D721Med (cell line): ENCODE data around the gene RNF41.

ENCODE experiments used
- DNase-seq: peaks from one replicate; pipeline ENCODE4 v3.0.0; 2011; ENCODE audit warnings: low spot score; ENCODE audit not compliant: insufficient read length
- FAIRE-seq: peaks from 2 replicates; lab custom pipeline; 2011; peaks lifted over from hg19 to GRCh38; lab: Jason Lieb, UNC
- TF ChIP-seq, protein P1 (sequence below): IDR thresholded peaks from 2 replicates; pipeline ENCODE4 v1.5.1; 2012; ENCODE audit warnings: mild to moderate bottlenecking, control low read depth; ENCODE audit not compliant: insufficient read depth; ENCODE audit errors: missing control alignments

The RNF41 gene

DNA sequence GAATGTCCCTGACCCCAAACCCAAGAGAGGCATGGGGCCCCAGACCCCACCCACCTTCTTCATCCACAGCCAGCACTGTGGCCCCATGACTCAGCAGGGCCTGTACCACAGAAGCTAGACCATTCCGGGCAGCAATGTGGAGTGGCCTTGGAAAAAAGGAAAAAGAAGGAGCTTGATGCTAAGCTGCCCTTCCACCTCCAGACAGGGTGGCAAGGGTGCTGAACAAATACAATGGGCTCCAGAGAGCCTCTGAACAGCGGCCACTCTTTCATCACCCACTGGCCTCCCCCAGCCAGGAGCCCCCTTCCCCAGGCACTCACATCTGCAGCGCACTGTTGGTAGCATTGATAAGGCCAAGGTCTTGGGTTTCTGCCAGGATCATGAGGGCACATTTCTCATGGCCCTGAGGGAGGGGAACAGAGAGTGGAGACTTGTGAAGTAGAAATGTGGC is 22.0 kb upstream of the RNF41 start:
- DNase-seq: no peak
- TF ChIP-seq, protein P1, sequence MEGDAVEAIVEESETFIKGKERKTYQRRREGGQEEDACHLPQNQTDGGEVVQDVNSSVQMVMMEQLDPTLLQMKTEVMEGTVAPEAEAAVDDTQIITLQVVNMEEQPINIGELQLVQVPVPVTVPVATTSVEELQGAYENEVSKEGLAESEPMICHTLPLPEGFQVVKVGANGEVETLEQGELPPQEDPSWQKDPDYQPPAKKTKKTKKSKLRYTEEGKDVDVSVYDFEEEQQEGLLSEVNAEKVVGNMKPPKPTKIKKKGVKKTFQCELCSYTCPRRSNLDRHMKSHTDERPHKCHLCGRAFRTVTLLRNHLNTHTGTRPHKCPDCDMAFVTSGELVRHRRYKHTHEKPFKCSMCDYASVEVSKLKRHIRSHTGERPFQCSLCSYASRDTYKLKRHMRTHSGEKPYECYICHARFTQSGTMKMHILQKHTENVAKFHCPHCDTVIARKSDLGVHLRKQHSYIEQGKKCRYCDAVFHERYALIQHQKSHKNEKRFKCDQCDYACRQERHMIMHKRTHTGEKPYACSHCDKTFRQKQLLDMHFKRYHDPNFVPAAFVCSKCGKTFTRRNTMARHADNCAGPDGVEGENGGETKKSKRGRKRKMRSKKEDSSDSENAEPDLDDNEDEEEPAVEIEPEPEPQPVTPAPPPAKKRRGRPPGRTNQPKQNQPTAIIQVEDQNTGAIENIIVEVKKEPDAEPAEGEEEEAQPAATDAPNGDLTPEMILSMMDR: no peak
- no peak for FAIRE-seq

DNA sequence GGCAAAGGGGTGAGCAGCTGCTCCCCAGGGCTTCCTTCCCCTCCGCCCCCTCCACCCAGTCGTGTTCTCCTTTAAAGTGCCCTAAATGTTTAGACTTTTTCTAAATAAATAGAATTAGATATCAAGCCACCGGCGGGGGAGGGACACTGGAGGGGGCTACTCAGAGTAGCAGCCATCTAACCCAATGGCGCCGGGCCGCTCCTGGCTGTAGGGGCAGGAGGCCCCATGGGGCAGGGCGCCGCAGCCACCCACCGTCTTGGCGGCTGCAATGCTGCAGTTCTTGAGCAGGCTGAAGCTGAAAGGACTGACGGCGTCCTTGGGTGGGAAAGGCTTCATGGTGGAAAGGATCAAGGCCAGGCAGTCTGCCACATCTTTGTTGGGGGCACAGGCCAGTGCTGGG is 21.3 kb upstream of the RNF41 start:
- TF ChIP-seq, protein P1: no peak
- FAIRE-seq (no peak), DNase-seq (no peak)

DNA sequence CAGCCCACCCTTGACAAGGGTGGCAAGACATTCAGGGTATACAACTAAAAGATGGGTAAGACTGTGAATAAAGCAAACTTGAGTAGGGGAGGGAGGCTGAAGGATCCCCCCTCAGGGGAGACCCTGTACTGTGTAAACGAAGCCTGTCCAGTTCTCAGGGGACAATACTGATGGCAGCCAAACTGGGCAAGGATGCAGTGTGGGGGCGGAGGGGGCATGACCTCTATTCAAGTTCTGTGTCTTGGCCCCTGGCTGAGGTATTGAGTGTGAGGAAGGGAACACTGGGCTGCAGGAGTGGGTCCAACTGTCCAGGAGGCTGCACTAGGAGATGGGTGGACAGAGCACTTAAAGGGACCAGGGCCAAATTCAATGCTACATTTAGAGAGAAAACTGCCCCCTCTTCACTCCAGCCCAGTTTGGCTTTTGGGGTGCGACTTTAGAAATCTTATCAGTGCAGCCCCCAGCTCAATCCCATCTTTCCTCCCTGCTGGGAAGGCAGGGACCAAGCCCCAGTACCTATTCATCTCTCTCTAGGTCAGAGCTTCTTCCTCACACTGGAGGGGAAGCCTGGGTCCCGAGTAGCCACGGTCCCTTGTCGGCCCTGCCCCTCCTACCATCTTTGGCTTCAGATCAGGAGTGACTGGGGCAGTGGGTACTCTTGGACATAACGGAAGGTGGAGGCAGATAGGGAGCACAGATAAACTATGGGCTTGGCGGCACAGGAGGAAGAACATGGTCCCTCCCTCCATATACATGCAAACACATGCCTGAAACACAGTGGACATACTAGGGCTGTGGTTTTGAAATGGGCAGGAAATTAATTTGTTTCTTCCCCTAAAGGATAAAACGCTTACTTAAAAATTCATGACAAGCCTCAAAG is 19.9 kb upstream of the RNF41 start:
- TF ChIP-seq, protein P1: no peak
- no peak for FAIRE-seq
- DNase-seq: no peak

DNA sequence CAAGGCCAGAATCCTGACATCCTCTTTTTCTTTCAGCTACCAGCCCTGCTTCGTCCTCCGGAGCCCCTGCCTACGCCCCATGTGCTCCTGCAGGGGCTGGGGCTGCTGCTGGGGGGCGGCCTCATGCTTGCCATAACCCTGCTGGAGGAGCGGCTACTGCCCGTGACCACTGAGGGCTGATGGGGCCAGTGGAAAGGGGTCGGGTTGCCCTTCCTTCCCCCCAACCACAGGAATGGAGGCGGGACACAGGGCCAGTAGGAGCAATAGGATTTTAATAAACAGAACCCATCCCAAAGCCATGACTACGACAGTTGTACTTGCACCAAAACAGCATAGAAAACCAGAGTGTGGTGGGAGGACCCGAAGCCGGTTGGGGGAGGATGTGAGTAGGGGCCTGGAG is 15.8 kb upstream of the RNF41 start:
- TF ChIP-seq, protein P1: no peak
- FAIRE-seq (no peak), DNase-seq (no peak)

DNA sequence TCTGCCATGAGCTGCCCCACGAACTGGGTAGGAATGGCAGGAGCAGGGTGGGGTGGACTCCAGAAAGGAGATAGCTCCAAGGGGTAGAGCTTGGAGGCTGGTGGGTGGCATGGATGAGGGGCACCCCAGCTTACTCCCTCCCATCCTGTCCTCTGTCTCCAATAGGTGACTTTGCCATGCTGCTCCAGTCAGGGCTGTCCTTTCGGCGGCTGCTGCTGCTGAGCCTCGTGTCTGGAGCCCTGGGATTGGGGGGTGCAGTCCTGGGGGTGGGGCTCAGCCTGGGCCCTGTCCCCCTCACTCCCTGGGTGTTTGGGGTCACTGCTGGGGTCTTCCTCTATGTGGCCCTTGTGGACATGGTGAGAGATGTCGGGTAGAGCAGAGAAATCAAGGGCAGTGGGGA is 15.3 kb upstream of the RNF41 start:
- TF ChIP-seq, protein P1: no peak
- DNase-seq (no peak), FAIRE-seq (no peak)

DNA sequence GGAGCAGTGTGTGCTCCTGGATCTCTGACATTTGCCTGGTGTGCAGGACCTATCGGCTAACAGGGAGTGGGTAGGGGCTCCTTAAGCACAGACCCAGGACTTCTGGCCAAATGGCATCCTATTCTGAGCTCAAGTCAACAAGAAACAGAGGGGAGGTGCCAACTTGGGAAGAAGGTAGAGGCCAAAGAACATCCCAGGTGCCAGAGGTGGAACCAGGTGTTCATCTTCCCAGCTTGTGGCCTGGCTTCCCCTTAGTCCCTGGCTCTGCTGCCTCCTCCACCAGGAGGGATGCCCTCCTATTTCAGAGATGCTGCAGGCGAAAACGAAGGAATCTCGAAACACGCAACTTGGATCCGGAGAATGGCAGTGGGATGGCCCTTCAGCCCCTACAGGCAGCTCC is 14.4 kb upstream of the RNF41 start:
- TF ChIP-seq, protein P1: no peak
- FAIRE-seq (no peak), DNase-seq (no peak)
